Immature natural killer cell (primary cell): Measurements from ENCODE around the gene MAGI1. TPM values are rescaled to one million over a fixed set of nuclear protein-coding genes. Genes with fewer than 3 reads are reported as not detected.

Experiments used
- DNase-seq, 3 donors: peaks; one replicate each; pipeline ENCODE4 v3.0.0; 2022; ENCODE audit warnings: mixed read lengths in 1 of 3
- H3K27ac Mint-ChIP-seq, 6 donors: one replicate each; pipeline ENCODE4 v1.8.0; 2020; ENCODE audit warnings: mixed read lengths in 6 of 6, mild to moderate bottlenecking in 5 of 6, inconsistent platforms in 4 of 6, moderate library complexity in 3 of 6
- H3K27me3 Mint-ChIP-seq, 3 donors: one replicate each; pipeline ENCODE4 v1.8.0; 2020 to 2021; ENCODE audit warnings: low read depth in 3 of 3, mild to moderate bottlenecking in 3 of 3, mixed read lengths in 3 of 3, moderate library complexity in 3 of 3, inconsistent platforms in 1 of 3
- H3K36me3 Mint-ChIP-seq, 3 donors: one replicate each; pipeline ENCODE4 v1.8.0; 2020; ENCODE audit warnings: mixed read lengths in 3 of 3, inconsistent platforms in 2 of 3, mild to moderate bottlenecking in 2 of 3
- H3K4me1 Mint-ChIP-seq, 2 donors: one replicate each; pipeline ENCODE4 v1.8.0; 2020; ENCODE audit warnings: inconsistent platforms in 2 of 2, mild to moderate bottlenecking in 2 of 2, mixed read lengths in 2 of 2, moderate library complexity in 1 of 2
- H3K4me3 Mint-ChIP-seq, 5 donors: one replicate each; pipeline ENCODE4 v1.8.0; 2020; ENCODE audit warnings: mild to moderate bottlenecking in 5 of 5, mixed read lengths in 5 of 5, inconsistent platforms in 3 of 5, moderate library complexity in 3 of 5
- H3K9me3 Mint-ChIP-seq, 6 donors: one replicate each; pipeline ENCODE4 v1.8.0; 2020; ENCODE audit warnings: mild to moderate bottlenecking in 6 of 6, mixed read lengths in 6 of 6, inconsistent platforms in 4 of 6, moderate library complexity in 3 of 6
- polyA plus RNA-seq, 3 donors: library from polyadenylated mRNA; unstranded; fragments of 300-500 nt; fragmentation: Illumina TruSeq; gene quantifications; one replicate each; pipeline ENCODE4 v1.2.3, GENCODE V29; 2021

Gene MAGI1
- polyA plus RNA-seq, 3 donors from 2014 or later, result not detected

DNA sequence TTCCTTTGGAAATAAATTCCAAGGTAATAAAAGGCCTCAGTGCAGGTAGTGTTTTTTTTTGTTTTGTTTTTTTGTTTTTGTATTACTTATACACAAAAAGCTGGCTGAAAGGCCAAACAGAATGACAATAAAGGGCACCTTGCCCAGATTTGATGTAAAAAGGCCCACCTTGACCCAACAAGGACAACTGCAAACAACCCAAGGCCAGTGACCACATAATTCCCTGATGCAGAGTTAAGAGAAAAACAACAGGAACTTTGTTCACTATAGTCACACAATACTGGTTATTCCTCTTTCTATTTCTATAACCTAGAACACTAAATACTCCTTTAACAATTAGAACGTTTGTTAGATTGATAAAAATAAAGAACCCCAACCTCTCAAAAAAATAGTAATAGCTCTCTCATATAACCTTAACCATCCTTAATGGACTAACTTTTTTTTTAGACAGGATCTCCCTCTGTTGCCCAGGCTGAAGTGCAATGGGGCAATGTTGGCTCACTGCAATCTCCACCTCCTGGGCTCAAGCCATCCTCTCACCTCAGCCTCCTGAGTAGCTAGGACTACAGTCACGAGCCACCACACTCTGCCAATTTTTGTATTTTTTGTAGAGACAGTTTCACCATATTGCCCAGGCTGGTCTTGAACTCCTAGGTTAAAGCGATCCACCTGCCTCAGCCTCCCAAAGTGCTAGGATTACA lies 113.3 kb downstream of the MAGI1 start:
- DNase-seq, result no peak
- Mint-ChIP-seq H3K27ac (no peak overlapping the region), H3K36me3 (no peaks in the 10 kb centered on the region), H3K27me3 (peaks cover 1 to 5% (median 4%) of the 10 kb centered on the region in 3 donors), H3K4me3 (no peak overlapping the region), H3K9me3 (peaks cover 0 to 12% (median 2%) of the 10 kb centered on the region in 6 donors), H3K4me1 (no peaks in the 10 kb centered on the region)

GRCh38 chr3:65924762-65925161 lies 114.0 kb downstream of the MAGI1 start:
- Mint-ChIP-seq H3K27ac (no peak overlapping the region), H3K4me1 (no peaks in the 10 kb centered on the region), H3K36me3 (no peaks in the 10 kb centered on the region), H3K27me3 (peaks cover 1 to 5% (median 4%) of the 10 kb centered on the region in 3 donors), H3K9me3 (peaks cover 0 to 12% (median 3%) of the 10 kb centered on the region in 6 donors), H3K4me3 (no peak overlapping the region)
- no peak for DNase-seq

DNA sequence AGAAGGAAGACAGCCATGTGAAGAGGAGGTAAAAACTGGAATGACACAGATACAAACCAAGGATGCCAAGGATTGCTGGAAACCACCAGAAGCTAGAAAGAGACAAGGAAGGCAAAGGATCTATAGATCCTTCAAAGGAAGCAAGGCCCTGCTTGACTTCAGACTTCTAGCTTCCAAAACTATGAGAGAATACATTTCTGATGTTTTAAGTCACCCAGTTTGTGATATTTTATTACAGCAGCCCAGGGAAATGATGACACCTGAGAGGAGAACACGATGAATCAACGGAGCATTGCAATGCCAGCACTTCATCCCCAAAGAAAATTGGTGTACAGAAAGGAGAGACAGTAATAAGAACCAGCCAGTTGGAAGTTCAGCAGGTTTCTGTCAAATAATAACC lies 116.3 kb downstream of the MAGI1 start:
- H3K4me1 Mint-ChIP-seq, result no peaks in the 10 kb centered on the region
- no peaks in the 10 kb centered on the region for H3K36me3 Mint-ChIP-seq
- DNase-seq, result no peak
- H3K27ac Mint-ChIP-seq, result no peak overlapping the region
- no peak overlapping the region for H3K4me3 Mint-ChIP-seq
- H3K27me3 Mint-ChIP-seq, result peaks cover 1 to 6% (median 5%) of the 10 kb centered on the region in 3 donors
- peaks cover 0 to 7% (median under 1%) of the 10 kb centered on the region in 6 donors for H3K9me3 Mint-ChIP-seq

DNA sequence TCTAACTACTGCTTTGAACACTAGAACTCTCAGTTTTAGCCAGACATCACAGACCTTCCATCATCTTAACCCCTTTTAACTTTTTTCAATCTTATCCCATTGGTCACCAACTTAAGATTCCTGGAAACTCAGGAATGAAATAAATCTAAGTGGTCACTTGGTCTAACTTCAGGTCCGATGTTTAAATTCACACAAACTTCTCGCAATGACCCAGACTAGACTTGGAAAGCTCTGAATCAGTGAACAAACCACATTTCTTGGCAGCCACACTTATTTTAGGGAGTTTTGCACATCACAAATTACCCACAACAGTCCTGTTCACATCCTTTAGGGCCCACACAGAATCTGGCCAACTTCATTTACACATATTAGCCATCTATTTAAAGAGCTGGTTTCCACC lies 118.9 kb downstream of the MAGI1 start:
- H3K36me3 Mint-ChIP-seq, result no peaks in the 10 kb centered on the region
- H3K4me3 Mint-ChIP-seq, result no peak overlapping the region
- peaks cover 1 to 2% (median 1%) of the 10 kb centered on the region in 3 donors for H3K27me3 Mint-ChIP-seq
- DNase-seq, result no peak
- no peak overlapping the region for H3K27ac Mint-ChIP-seq
- H3K9me3 Mint-ChIP-seq, result peaks cover 0 to 11% (median under 1%) of the 10 kb centered on the region in 6 donors
- no peaks in the 10 kb centered on the region for H3K4me1 Mint-ChIP-seq

- Mint-ChIP-seq H3K9me3 (peaks cover 0 to 9% (median under 1%) of the 10 kb centered on the region in 6 donors), H3K27me3 (peaks cover 0 to 1% (median 0%) of the 10 kb centered on the region in 3 donors), H3K27ac (no peak overlapping the region), H3K36me3 (no peaks in the 10 kb centered on the region), H3K4me1 (no peaks in the 10 kb centered on the region), H3K4me3 (no peak overlapping the region)
- no peak for DNase-seq
Measured at GRCh38 chr3:65915477-65915876, 123.2 kb downstream of the MAGI1 start.

DNA sequence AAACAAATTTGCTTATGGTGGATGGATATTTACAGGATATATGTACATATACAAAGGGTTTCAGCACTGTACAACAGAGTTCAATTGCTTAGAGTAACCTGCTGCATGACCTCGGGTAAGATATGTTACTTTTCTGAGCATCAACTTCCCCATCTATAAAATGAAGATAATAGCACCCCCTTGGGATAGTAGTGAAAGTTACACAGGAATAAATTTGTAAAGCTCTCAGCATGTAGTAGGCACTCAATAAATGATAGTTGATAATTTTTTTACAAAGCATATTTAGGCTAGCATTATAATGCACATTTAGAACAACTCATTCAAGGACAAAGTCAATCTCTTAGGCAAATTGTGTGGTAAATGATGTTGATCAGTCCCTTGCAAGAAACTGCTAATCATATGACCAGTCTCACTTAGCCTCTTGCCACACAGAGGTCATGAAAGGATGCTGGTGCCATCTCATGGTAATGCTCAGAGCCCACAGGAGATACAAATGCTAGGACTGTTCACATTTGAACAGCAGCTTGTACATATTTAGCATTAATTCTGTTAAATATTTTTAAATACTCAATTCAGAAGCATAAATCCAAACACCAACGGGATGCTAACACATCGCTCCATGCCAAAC lies 123.9 kb downstream of the MAGI1 start:
- no peak overlapping the region for H3K4me3 Mint-ChIP-seq
- H3K27ac Mint-ChIP-seq, result no peak overlapping the region
- H3K9me3 Mint-ChIP-seq, result peaks cover 0 to 5% (median under 1%) of the 10 kb centered on the region in 6 donors
- peaks cover 0 to 1% (median 0%) of the 10 kb centered on the region in 3 donors for H3K27me3 Mint-ChIP-seq
- no peaks in the 10 kb centered on the region for H3K4me1 Mint-ChIP-seq
- DNase-seq, result peak in 1 of 3 donors; percentile 3
- no peaks in the 10 kb centered on the region for H3K36me3 Mint-ChIP-seq

- H3K27ac Mint-ChIP-seq, result no peak overlapping the region
- H3K9me3 Mint-ChIP-seq, result peaks cover 0 to 5% (median under 1%) of the 10 kb centered on the region in 6 donors
- no peak for DNase-seq
- H3K4me3 Mint-ChIP-seq, result no peak overlapping the region
- no peaks in the 10 kb centered on the region for H3K4me1 Mint-ChIP-seq
- H3K27me3 Mint-ChIP-seq, result no peaks in the 10 kb centered on the region
- no peaks in the 10 kb centered on the region for H3K36me3 Mint-ChIP-seq
Measured at GRCh38 chr3:65914032-65914739, 124.5 kb downstream of the MAGI1 start.

DNA sequence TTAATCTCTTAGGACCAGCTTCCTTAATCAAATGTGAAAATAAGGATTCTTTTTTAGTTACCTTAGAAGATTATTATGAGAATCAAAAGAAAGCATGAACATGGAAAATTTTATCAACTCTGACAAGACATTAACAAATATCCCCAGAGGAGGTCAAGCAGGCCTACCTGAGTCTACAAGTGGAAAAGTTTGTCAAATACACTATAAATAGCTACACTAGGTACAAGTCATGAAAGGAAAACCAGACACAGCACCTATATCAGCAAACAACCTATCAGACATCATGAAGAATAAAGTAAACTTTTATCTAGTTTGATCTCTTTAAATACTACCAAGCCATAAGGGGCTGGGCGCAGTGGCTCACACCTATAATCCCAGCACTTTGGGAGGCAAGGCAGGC lies 126.1 kb downstream of the MAGI1 start:
- Mint-ChIP-seq H3K36me3 (no peaks in the 10 kb centered on the region), H3K9me3 (peaks cover 0 to 9% (median 0%) of the 10 kb centered on the region in 6 donors), H3K27ac (no peak overlapping the region), H3K4me1 (no peaks in the 10 kb centered on the region), H3K4me3 (no peak overlapping the region), H3K27me3 (no peaks in the 10 kb centered on the region)
- no peak for DNase-seq

GRCh38 chr3:65908588-65908987 lies 130.1 kb downstream of the MAGI1 start:
- DNase-seq, result no peak
- Mint-ChIP-seq H3K27ac (no peak overlapping the region), H3K9me3 (peaks cover 0 to 9% (median under 1%) of the 10 kb centered on the region in 6 donors), H3K36me3 (no peaks in the 10 kb centered on the region), H3K4me3 (no peak overlapping the region), H3K27me3 (no peaks in the 10 kb centered on the region), H3K4me1 (no peaks in the 10 kb centered on the region)

DNA sequence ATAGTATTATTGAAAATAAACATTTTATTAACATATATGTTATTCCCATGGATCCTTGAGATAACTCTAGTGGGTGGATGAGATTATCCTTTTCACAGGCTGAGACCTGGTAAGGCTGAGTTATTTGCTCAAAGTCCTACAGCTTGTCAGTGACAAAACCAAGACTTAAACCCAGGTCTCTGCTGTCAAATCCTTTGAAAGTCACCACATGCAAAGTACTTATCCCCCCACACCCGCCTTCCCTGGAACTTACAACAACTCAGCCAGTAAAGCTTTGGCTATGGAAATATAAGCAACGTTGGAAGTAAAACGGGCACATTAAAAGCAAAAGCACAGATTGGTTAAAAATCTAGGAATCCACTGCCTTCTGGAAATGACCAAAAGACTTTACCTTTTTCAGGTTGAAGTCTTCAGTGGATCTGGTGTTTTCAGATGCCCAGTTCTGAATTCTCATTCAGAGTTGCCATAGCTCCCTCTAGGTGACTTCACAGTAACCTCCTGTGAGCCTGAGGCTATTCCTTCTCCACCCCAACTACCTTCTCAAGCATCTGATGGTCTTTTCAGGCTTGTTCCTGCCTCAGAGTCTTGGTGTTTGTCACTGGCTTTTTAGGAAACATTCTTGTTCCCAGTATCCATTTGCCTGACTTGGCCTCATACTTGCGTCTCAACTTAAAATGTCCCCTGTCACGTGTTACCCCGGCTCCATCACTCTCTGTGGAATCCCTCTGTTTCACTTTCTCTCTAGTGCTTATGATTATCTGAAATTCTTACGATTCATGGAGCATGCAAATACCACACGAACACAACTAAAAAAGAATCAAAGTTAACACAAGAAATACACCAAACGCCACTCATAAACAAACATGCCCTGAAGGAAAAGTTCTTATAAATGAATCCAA lies 131.2 kb downstream of the MAGI1 start:
- H3K27me3 Mint-ChIP-seq, result no peaks in the 10 kb centered on the region
- H3K4me3 Mint-ChIP-seq, result no peak overlapping the region
- no peaks in the 10 kb centered on the region for H3K36me3 Mint-ChIP-seq
- H3K27ac Mint-ChIP-seq, result no peak overlapping the region
- H3K9me3 Mint-ChIP-seq, result peaks cover 0 to 9% (median under 1%) of the 10 kb centered on the region in 6 donors
- no peaks in the 10 kb centered on the region for H3K4me1 Mint-ChIP-seq
- no peak for DNase-seq

DNA sequence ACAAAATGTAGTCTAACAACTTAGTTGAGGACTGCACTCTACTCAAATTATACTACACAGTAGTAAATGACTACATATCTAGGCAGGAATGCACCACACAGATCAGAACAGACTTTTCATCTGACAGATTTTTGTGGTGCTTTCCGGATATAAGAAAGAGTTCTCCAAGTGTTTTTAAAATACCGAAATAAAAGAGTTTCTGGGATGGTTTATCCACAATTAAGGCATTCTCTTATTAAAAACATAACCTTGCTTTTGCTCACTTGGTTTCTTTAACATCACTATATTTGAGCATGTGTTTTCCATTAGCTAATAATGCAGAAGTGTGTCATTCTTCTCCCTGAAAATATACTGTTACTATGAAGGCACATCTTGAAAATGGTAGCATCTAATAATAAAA lies 132.9 kb downstream of the MAGI1 start:
- no peak overlapping the region for H3K4me3 Mint-ChIP-seq
- H3K27me3 Mint-ChIP-seq, result no peaks in the 10 kb centered on the region
- peaks cover 0 to 7% (median under 1%) of the 10 kb centered on the region in 6 donors for H3K9me3 Mint-ChIP-seq
- no peaks in the 10 kb centered on the region for H3K36me3 Mint-ChIP-seq
- no peaks in the 10 kb centered on the region for H3K4me1 Mint-ChIP-seq
- no peak overlapping the region for H3K27ac Mint-ChIP-seq
- no peak for DNase-seq

- Mint-ChIP-seq H3K4me1 (no peaks in the 10 kb centered on the region), H3K36me3 (no peaks in the 10 kb centered on the region), H3K27me3 (no peaks in the 10 kb centered on the region), H3K27ac (no peak overlapping the region), H3K9me3 (peaks cover 0 to 7% (median under 1%) of the 10 kb centered on the region in 6 donors), H3K4me3 (no peak overlapping the region)
- no peak for DNase-seq
Measured at GRCh38 chr3:65904016-65904415, 134.7 kb downstream of the MAGI1 start.

DNA sequence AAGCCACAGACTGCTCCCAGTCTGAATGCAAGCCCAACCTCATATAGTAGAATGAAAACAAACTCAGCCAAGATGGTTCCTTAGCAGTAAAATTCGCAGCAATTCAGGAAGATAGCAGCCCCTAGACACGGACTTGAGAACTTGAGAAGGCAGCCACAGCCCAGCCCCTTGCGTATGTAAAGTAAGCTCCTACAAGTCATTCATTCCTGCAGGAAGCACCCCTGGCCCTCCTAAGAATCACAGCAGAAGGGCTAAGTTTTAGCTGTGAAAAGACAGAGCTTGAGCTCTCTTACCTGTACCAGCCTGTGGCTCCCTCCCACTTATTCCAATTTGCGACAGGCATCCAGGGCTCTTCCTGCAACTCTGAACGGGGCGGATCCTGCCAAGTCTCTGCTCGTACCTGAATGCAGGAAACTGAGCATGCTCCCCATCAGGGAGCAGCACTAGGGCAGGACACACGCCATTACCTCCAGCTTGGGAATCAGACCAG lies 136.4 kb downstream of the MAGI1 start:
- no peak overlapping the region for H3K27ac Mint-ChIP-seq
- H3K4me3 Mint-ChIP-seq, result no peak overlapping the region
- no peak for DNase-seq
- no peaks in the 10 kb centered on the region for H3K4me1 Mint-ChIP-seq
- peaks cover 0 to 4% (median under 1%) of the 10 kb centered on the region in 6 donors for H3K9me3 Mint-ChIP-seq
- H3K36me3 Mint-ChIP-seq, result no peaks in the 10 kb centered on the region
- no peaks in the 10 kb centered on the region for H3K27me3 Mint-ChIP-seq
